ENCODE measurements around the gene ZC3H15. TPM values are rescaled to one million over a fixed set of nuclear protein-coding genes. Genes with fewer than 3 reads are reported as not detected.
"Not testable (repeated sequence)": the region's sequence is repeated elsewhere in the genome, so short reads cannot be mapped to it uniquely, and the experiment has no call there.

ZC3H15 gene
- total RNA-seq, 1 experiment from 2014 or later: 81.7 TPM

GRCh38 chr2:186472722-186473493, 13.2 kb upstream of the ZC3H15 start:
- not testable (repeated sequence) for H3K36me3 ChIP-seq, H3K4me3 ChIP-seq

GRCh38 chr2:186474239-186474638, 11.8 kb upstream of the ZC3H15 start:
- H3K9me3 ChIP-seq (replicated peaks); H3K4me1 ChIP-seq (replicated peaks); H3K36me3 ChIP-seq; H3K27me3 ChIP-seq (replicated peaks); H3K4me3 ChIP-seq; DNase-seq (ENCODE audit: low read depth in 1 of 2, low spot score in 2 of 2); H3K27ac ChIP-seq: not testable (repeated sequence)

More at GRCh38 chr2:186472722-186473493, 13.2 kb upstream of the ZC3H15 start:
- H3K9me3 ChIP-seq (replicated peaks); H3K27me3 ChIP-seq (replicated peaks); H3K27ac ChIP-seq; H3K4me1 ChIP-seq (replicated peaks); DNase-seq (ENCODE audit: low read depth in 1 of 2, low spot score in 2 of 2): not testable (repeated sequence)

- H3K4me1 ChIP-seq (replicated peaks): no peaks in the 10 kb centered on the region
- no peak overlapping the region for H3K27ac ChIP-seq
- H3K9me3 ChIP-seq (replicated peaks): no peaks in the 10 kb centered on the region
- H3K36me3 ChIP-seq: no peaks in the 10 kb centered on the region
- no peak for DNase-seq (ENCODE audit: low read depth in 1 of 2, low spot score in 2 of 2)
- no peaks in the 10 kb centered on the region for H3K27me3 ChIP-seq (replicated peaks)
- no peak overlapping the region for H3K4me3 ChIP-seq
Observed at GRCh38 chr2:186477790-186478189, 8.3 kb upstream of the ZC3H15 start.

GRCh38 chr2:186480991-186481390, 5.1 kb upstream of the ZC3H15 start:
- Histone ChIP-seq H3K27me3 (replicated peaks) (no peaks in the 10 kb centered on the region), H3K27ac (no peak overlapping the region), H3K36me3 (no peaks in the 10 kb centered on the region), H3K9me3 (replicated peaks) (no peaks in the 10 kb centered on the region), H3K4me3 (no peak overlapping the region), H3K4me1 (replicated peaks) (0 out of 2 replicates have a peak, but pooled peaks cover 3% of the 10 kb centered on the region)
- no peak for DNase-seq (ENCODE audit: low read depth in 1 of 2, low spot score in 2 of 2)

- no peak for DNase-seq (ENCODE audit: low read depth in 1 of 2, low spot score in 2 of 2)
- Histone ChIP-seq H3K27me3 (replicated peaks) (no peaks in the 10 kb centered on the region), H3K4me3 (no peak overlapping the region), H3K9me3 (replicated peaks) (no peaks in the 10 kb centered on the region), H3K36me3 (peaks cover 15% of the 10 kb centered on the region), H3K4me1 (replicated peaks) (peaks cover 15% of the 10 kb centered on the region; the same call in 1 of the 2 replicates), H3K27ac (no peak overlapping the region)
Observed at GRCh38 chr2:186484062-186484735, 1.9 kb upstream of the ZC3H15 start.

- DNase-seq (ENCODE audit: low read depth in 1 of 2, low spot score in 2 of 2): no peak
- Histone ChIP-seq H3K4me3 (peak overlapping the region; percentile 71), H3K9me3 (replicated peaks) (no peaks in the 10 kb centered on the region), H3K36me3 (peaks cover 15% of the 10 kb centered on the region), H3K27ac (peak overlapping the region; percentile 77), H3K27me3 (replicated peaks) (no peaks in the 10 kb centered on the region), H3K4me1 (replicated peaks) (peaks cover 15% of the 10 kb centered on the region; the same call in 1 of the 2 replicates)
Observed at GRCh38 chr2:186485576-186485870, 537 bp upstream of the ZC3H15 start.

- Histone ChIP-seq H3K27me3 (replicated peaks) (no peaks in the 10 kb centered on the region), H3K4me3 (peak overlapping the region; percentile 71), H3K4me1 (replicated peaks) (peaks cover 20% of the 10 kb centered on the region), H3K27ac (peak overlapping the region; percentile 77), H3K36me3 (peaks cover 15% of the 10 kb centered on the region), H3K9me3 (replicated peaks) (no peaks in the 10 kb centered on the region)
- DNase-seq (ENCODE audit: low read depth in 1 of 2, low spot score in 2 of 2): no peak
Observed at GRCh38 chr2:186486651-186487647, 889 bp downstream of the ZC3H15 start.

GRCh38 chr2:186493564-186494085, 7.6 kb downstream of the ZC3H15 start:
- no peak for DNase-seq (ENCODE audit: low read depth in 1 of 2, low spot score in 2 of 2)
- H3K4me3 ChIP-seq: no peak overlapping the region
- H3K27me3 ChIP-seq (replicated peaks): no peaks in the 10 kb centered on the region
- H3K4me1 ChIP-seq (replicated peaks): peaks cover 30% of the 10 kb centered on the region
- peaks cover 47% of the 10 kb centered on the region for H3K36me3 ChIP-seq
- no peak overlapping the region for H3K27ac ChIP-seq
- H3K9me3 ChIP-seq (replicated peaks): no peaks in the 10 kb centered on the region

GRCh38 chr2:186496401-186496800, 10.3 kb downstream of the ZC3H15 start:
- peak; percentile 74 to 75 for DNase-seq (ENCODE audit: low read depth in 1 of 2, low spot score in 2 of 2)
- no peak overlapping the region for H3K4me3 ChIP-seq
- peaks cover 26% of the 10 kb centered on the region for H3K4me1 ChIP-seq (replicated peaks)
- no peaks in the 10 kb centered on the region for H3K27me3 ChIP-seq (replicated peaks)
- H3K36me3 ChIP-seq: peaks cover 70% of the 10 kb centered on the region
- no peaks in the 10 kb centered on the region for H3K9me3 ChIP-seq (replicated peaks)
- H3K27ac ChIP-seq: peak overlapping the region; percentile 68

GRCh38 chr2:186497928-186498327, 11.9 kb downstream of the ZC3H15 start:
- Histone ChIP-seq H3K4me1 (replicated peaks) (peaks cover 20% of the 10 kb centered on the region), H3K27me3 (replicated peaks) (no peaks in the 10 kb centered on the region), H3K27ac (no peak overlapping the region), H3K36me3 (peaks cover 80% of the 10 kb centered on the region), H3K9me3 (replicated peaks) (no peaks in the 10 kb centered on the region), H3K4me3 (no peak overlapping the region)
- DNase-seq (ENCODE audit: low read depth in 1 of 2, low spot score in 2 of 2): no peak

GRCh38 chr2:186498834-186499233, 12.8 kb downstream of the ZC3H15 start:
- Histone ChIP-seq H3K4me3 (no peak overlapping the region), H3K9me3 (replicated peaks) (no peaks in the 10 kb centered on the region), H3K36me3 (peaks cover 83% of the 10 kb centered on the region), H3K4me1 (replicated peaks) (peaks cover 17% of the 10 kb centered on the region), H3K27ac (no peak overlapping the region), H3K27me3 (replicated peaks) (no peaks in the 10 kb centered on the region)
- DNase-seq (ENCODE audit: low read depth in 1 of 2, low spot score in 2 of 2): no peak

GRCh38 chr2:186503827-186504606, 18.0 kb downstream of the ZC3H15 start:
- peaks cover 99% of the 10 kb centered on the region for H3K36me3 ChIP-seq
- H3K4me1 ChIP-seq (replicated peaks): 0 out of 2 replicates have a peak, but pooled peaks cover 3% of the 10 kb centered on the region
- no peak overlapping the region for H3K27ac ChIP-seq
- no peak overlapping the region for H3K4me3 ChIP-seq
- H3K27me3 ChIP-seq (replicated peaks): no peaks in the 10 kb centered on the region
- DNase-seq (ENCODE audit: low read depth in 1 of 2, low spot score in 2 of 2): peak in 1 of 2 experiments; percentile 56
- no peaks in the 10 kb centered on the region for H3K9me3 ChIP-seq (replicated peaks)

GRCh38 chr2:186508263-186508662, 22.2 kb downstream of the ZC3H15 start:
- H3K36me3 ChIP-seq: peaks cover 77% of the 10 kb centered on the region

More at GRCh38 chr2:186508263-186508662, 22.2 kb downstream of the ZC3H15 start:
- Histone ChIP-seq H3K27ac (no peak overlapping the region), H3K4me3 (no peak overlapping the region), H3K4me1 (replicated peaks) (0 out of 2 replicates have a peak, but pooled peaks cover 3% of the 10 kb centered on the region), H3K27me3 (replicated peaks) (no peaks in the 10 kb centered on the region), H3K9me3 (replicated peaks) (no peaks in the 10 kb centered on the region)
- no peak for DNase-seq (ENCODE audit: low read depth in 1 of 2, low spot score in 2 of 2)

All from SJSA1 (cell line).